Dedifferentiated amniotic fluid mesenchymal stem cell (primary cell): ENCODE data around the gene TIAM1.

Source experiments
- DNase-seq: peaks from one replicate; pipeline ENCODE4 v3.0.0-alpha.2; 2016; ENCODE audit errors: extremely low spot score

The TIAM1 gene

DNA sequence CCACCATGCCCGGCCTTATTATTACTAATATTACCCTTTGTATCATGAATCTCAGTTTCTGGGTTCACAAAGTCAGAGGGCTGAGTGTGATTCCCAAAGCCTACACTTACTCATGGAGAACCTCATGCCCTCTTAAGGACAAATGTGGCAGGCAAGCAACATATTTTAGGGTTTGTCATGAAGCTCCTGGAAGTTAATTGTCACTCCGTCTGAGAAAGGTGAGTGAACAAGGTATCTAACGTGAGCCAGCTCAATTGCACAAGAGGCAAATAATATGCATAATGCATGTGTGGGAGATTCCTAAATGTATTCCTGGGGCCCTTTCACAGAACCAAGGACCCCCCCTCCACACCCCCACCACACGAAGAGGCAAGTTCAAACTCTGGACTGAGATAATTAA lies 10.1 kb upstream of the TIAM1 start:
- DNase-seq, result no peak

DNA sequence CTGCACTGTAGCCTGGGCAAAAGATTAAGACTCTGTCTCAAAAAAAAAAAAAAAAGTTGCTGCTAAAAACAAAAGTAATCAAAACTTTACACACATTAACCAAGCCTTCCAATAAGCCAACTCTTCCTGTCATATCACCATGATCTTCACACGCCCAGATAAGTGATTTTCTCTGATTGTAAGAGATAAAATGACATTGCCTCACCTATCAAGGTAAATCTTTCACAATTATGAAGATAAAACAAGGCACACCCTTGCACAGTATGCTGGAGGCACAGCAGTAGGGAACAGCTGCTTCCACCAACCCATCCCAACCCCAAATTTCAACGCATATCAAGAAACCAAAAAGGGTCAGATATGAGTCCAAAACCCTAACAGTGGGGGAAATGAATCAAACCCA lies 8.8 kb upstream of the TIAM1 start:
- DNase-seq, result no peak

DNA sequence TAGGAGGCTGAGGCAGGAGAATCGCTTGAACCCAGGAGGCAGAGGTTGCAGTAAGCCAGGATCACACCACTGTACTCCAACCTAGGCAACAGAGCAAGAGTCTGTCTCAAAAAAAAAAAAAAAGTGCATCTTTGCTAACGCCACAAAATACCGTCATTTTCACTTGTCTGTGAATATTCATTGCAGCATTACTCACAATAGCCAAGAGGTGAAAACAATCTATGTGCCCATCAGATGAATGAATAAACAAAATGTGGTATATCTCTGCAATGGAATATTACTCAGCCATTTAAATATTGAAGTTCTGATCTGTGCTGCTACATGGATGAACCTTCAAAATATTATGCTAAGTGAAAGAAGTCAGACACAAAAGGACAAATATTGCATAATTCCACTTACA lies 7.9 kb upstream of the TIAM1 start:
- no peak for DNase-seq

DNA sequence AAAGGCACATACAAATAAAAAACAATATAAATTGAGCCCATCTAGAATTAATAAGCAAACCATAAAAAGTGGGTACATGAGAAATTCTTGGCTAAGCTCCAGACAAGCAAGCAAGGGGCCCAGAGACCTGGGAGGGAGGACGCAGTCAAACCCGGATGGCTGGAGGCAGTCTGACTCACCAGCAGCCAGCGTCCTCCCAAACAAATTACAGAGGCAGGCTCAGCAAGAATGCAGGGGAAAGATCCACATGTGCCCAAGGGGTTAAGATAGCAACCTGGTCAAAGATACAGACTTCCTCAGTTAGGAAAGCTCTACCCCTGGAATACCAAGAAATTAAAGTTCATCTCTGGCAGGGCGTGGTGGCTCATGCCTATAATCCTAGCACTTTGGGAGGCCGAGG lies 7.4 kb upstream of the TIAM1 start:
- no peak for DNase-seq

DNA sequence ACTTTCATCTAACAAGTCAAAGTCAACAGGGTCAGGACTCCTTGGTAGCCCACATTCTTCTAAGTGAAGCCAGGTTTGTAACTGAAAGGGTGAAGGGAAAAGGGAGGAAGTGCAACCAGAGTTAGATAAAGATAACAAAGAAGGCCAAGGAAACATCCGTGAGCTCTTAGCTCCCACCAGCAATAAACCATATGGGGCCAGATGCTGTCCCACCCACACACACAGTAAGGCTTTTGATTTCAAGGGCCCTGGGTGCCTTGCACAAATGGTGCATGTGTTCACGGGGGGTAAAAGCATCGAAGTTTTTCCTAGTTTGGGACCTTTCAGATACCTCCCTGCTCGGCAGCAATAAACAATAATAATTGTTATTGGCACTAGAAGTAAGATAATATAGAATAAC lies 5.1 kb upstream of the TIAM1 start:
- no peak for DNase-seq

DNA sequence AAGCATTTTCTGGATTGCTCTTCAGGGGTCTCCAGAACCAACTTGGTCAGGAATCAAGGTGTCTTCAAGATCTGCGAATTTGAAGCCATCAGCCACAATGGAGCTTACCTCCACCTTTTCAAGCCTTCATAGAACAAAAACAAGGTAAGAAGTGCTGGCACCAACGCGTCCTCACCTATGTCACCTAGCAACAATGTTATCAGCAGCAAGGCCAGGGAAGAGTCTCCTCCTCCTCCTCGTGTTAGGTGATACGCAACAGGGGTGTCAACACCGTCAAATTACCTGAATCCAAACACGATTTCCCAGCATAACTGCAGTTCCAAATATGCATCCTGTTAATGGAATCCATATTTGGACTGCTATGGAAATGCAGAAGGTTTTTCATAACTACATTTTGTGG lies 4.1 kb upstream of the TIAM1 start:
- DNase-seq, result no peak

DNA sequence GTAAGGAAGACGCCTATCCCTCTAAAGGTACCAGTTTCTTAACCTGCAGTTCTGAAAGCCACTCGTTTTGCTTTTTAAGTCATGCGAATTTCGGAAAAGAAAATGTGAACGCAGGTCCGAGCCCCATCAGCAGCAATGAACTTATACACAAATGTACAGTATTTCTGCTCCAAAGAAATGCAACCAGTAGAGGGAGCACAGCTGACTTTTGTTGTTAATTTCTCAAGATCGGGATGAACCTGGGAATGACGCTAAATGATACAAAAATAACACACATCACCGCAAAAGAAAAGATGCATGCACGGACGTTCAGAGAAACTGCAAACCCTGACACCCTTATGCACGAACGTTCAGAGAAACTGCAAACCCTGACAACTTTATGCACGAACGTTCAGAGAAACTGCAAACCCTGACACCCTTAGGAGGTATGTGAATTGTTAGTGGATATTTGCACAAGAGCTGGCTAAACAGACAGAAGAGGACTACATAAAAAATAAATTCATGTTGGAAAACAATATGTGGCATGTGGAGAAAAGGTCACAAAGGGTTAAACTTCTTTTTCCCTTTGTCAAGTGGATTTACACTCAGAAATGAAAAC lies 3.5 kb upstream of the TIAM1 start:
- peak; percentile 34 for DNase-seq

DNA sequence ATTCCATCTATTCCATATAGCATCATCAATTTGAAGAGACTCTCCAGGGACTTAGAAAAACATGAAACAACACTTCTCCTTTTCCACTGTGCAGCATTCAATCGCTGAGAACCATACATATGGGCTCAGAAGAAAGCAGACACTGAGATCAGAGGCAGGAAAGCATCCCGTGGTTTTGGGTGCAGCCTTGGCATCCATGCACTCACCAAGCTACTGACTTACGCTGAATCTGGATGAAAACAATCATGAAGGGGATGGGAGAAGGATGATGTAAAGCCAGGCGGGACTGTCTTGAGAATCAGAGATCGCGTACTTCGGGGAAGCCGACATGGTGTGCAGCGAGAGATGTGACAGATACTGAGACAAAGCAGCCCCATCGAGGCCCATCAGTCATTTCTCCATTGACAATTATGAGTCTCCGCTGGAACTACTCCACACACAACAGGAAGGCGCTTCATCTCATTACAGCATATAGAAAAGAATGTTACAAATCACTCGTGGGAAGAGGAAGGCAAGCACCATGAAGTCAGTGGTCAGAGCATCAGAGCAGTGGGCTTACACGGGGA lies 2.3 kb upstream of the TIAM1 start:
- DNase-seq, result no peak

DNA sequence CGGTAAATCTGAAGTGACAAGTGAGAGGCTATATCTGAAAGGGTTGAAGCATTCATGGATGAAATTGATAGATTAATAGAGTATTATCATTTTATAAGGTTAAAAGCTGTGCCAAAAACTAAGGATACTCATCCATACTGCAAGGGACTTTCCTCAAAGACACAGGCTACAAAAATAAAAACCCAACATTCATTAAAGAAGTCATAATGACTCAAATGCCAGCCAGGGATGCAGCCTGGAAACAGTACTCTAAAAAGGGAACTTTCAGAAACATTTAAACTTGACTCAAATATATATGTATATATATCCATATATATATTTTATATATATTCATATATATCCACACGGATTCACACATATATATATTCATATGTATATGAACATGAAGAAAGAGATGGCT lies 1.1 kb upstream of the TIAM1 start:
- DNase-seq, result no peak

DNA sequence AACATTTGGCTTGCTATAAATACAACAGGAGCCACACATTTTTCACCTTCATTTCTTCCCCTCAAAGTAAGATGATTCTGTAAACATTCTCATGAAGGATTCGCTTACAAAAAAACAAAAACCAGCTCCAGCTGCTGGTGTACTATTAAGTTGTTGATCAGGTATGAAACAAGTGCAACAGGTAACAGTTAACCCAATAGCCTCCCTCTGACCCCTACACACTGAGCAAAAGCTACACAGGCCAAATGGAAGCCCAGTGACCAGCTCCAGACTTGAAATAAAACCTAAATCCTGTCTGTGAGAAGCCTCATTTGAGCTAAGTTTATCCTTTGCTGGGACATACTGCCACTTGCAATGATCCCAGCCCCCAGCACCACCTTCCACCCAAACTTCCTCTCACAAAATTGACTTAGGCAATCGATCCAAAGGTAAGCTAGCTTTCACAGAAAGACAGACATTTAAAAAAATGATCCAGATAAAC lies 991 bp downstream of the TIAM1 start:
- no peak for DNase-seq

DNA sequence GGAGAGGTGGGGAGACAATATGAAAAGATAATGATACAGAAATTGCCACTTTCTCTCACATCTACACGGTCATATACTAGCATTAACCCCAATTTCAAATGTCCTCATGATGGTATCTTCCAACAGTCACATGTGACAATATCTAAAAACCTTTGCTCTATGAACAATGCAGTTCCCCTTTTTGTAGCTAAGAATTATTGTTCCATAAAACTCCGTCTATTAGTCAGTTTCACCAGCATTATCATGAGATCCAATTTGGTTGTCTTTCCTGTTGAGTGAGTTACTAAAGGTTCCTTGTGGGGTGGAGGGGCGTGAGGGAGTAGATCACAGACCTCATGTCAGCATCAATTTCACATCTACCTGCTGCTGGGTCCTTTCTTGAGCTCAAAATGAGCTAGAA lies 1.7 kb downstream of the TIAM1 start:
- no peak for DNase-seq

DNA sequence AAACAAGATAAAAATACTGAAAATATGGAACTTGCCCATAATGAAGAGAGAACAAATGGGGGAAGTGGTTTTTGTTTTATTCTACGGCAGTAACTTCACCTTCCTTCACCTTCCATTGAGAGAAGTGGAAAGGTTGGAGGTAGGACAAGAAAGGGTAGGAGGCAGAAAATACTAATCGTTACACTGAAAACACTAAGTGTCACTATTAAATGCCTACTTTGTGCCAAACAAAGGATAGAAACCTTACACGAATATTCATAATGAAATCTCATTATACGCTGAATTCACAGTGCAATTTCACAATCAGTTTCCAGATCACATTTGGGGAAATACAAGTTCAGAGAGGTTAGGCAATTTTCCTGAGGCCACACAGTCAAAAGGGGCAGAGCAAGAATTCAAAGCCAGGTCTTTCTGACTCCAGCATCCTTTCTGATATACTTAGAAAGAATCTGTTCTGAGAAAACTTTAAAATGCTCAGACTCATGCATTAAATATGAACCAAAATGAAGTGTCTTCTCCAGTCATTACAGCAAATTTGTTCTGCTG lies 3.0 kb downstream of the TIAM1 start:
- DNase-seq, result no peak

DNA sequence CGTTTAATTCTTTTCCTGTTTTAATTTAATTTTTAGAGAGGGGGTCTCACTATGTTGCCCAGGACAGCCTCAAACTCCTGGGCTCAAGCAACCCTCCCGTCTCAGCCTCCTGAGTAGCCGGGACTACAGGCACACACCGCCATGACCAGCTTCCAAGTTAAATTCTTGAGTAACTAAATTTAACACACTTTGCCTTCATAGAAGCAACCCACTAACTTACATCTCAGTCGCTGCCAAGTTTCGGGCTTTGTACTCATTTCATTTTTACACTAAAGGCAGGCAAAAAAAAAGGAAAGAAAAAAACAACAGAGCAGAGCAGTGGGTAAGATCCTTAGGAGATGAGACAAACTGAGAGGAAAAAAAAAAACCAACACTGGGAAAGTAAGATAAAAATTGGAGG lies 3.5 kb downstream of the TIAM1 start:
- DNase-seq, result no peak

DNA sequence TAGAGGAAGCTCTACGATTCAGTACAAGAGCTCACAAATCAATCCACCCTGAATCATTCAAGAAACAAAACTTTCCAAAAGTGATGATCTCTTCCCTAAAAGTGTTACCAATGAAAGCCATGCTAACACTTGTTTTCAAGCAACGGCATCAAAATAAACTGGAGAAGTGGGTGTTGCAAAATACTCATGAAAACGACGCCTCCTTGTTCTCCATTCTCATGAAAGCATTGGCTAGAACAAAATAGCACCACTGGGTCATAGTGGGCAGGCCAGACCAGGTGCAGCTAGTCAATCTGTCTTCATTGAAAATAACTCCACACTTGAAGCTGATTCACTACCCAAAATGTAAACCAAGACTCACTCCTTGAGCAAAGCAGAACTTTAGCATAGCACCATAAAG lies 4.3 kb downstream of the TIAM1 start:
- no peak for DNase-seq

DNA sequence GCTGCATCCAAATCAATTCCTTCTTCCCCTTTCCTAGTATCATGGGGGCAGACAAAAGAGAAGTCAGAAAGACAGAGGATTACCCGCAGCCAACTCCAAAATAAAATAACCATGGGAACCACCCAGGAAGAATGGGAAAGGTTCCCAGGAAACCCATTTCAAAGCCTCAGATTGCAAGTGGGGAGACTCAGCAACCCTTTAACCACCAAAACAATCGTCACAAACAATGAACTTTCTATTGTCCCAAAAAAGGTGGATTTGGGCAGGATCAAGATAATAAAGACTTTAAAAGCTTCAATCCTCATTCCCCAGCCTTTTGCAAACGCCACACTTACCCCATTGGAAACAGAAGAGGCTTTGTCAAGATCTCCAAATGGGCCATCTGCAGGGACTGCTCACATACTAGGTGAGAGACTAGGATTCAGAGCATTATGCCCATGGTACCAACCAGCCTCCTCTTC lies 5.1 kb downstream of the TIAM1 start:
- no peak for DNase-seq

DNA sequence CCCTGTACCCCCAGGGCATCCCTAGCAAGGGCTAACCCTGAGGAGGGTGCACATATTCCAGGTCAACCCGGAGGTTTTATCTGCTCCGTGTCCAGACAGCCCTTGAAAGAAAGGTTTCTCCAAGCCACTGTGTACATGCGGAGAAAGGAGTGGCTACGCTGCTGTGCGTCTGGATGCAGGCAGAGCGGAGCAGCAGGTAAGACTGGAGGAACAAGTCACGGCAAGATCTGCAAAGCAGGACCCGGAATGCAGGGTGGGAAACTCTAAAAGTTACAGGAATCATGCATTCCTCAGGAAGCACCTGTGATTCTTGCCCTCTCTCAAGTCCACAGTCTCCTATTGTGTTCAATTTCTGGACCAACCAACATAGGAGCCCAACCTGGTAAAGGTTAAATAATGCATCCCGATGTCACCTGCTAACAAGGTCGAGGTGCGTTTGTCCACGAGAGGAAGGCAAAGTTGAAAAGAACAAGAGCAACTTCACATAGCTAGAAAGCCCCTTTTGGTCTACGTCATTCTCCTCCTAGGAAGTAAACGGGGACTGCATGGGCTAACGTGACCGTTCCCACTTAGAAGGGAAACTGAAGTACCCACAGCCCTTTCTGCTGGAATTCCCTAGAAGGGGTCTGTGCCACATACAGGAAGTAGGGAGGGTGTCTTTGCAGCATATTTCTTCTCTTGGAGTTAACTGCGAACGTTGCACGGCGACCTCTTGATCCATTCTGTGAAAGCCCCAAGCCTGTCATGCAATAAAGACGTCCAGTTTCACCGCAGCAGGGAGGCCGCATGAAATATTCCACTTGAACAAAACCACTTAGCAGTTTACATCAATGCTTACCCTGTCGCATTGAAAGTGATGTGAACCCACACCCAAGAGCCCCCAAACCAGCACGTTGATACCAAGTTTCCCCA lies 5.8 kb downstream of the TIAM1 start:
- no peak for DNase-seq

DNA sequence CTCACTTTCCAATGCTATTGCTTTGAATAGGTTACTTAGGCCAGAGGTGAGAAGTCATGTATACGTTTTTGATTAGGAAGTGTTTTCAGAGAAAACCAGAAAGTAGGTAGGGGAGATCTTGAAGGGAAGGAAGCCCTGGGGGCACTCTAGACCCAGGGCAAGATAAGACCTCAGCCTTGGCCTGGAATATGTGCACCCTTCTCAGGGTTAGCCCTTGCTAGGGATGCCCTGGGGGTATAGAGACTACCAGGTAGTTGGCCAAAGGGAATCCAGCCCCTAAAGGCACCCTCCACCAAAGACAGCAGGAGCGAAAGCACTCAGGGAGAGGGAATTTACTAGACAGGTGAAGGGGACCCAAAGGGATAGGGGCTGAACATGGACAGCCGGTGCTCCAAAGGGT lies 7.0 kb downstream of the TIAM1 start:
- DNase-seq, result no peak

DNA sequence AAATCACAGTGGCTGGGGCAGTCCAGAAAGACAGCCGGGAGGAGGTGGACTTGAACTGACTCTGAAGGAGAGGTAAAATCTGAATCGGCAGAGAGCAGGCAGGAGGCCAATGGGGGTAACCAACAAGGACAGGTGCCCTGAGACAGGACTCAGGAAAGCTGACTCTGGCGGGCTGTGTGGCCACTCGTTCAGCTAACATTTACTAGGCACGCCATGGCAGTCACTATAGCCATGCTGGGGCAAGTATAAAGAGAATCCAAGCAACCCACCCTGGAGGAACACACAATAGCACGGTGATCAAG lies 7.4 kb downstream of the TIAM1 start:
- no peak for DNase-seq

DNA sequence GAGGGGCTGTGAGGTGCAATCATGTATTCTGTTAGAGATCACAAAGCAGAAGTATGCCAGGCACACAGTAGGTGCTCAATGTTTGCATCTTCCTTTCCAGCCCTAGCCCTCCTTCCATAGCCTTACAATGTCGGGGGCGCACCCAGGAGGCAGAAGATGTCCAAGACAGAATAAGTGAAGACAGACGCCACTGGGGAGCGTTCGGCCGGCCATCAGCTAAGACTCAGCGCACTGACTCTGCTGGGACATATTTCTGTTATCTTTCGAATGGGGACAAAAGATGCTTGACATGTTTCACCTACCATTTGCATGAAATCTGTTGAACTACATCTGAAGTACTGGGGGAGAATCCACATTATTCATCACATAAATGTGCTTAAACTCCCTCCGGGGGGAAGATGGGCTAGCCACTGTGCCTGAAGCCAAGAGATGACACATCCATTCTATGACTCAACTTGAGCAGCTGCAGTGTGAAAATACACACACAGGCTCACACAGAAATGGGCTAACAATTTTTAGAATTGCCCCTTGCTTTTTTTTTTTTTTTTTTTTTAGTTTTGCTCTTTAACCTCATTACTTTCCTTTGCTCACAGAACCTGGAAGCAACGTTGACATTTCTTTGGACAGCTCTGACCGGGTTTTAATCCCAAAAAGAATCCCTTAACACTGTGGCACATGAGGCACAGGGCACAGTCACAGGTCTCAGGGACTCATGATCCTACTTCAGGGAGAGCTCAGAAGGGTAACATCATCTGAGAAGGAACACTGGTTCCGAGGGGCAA lies 7.9 kb downstream of the TIAM1 start:
- peak; percentile 55 for DNase-seq

DNA sequence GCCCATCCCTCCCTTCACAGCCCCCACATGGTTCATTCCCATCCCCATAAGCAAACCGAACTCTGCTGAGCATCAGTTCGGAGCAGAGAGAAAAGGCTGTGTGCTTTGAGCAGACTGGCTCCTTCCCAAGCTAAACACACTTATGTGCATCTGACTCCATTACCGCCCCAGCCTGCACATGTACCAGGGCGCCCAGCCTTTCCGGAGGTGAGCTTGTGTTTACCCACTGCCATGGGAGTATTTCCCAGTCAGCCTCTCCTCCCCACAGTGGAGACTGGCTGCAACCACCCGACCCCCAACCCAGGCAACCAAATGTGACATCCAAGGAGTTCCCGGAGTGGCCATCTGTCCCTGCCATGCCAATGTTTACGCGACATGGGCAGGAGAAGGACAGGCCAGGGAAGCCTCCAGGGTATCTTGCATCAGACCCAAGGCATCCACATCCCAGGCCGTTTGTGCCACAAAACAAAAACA lies 9.4 kb downstream of the TIAM1 start:
- DNase-seq, result no peak

DNA sequence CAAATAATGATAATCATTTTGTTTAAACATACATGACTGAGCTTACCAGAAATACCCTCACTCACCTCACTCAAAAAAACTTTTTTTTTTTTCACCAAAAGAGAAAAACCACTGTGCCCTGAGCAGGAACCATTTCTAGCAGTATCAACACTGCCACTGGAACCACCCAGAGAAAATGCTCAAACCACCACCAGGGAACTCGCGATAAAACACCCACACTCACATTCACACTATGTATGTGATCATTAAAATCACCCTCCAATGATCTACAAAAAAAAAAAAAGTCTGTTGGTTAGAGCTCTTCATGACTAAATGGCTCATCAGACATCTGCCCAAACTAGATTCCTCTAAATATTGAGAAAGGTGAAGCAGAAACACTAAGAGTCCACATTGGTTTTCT lies 11.5 kb downstream of the TIAM1 start:
- no peak for DNase-seq

DNA sequence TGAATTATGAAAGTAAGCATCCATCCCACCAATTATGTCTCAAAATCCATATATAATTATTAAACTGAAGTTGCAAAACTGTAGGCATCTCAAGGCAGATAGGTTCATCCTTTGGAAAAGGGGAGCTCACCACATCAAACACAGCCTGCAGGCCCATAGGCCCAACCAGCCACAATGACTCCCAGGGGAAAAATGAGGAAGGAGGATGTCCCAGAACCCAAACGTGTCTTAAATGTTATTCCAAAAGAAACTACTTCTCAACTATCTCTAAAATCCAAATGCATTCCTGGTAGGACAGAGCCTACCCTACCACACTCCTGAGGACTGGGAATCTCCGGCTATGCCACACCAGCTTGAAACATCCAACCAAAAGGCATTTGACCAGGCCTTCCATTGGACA lies 12.8 kb downstream of the TIAM1 start:
- DNase-seq, result no peak
